ENCODE data around the gene STX17.

GRCh38 chr9:99867536-99867935 lies 38.9 kb upstream of the STX17 start:
- TF ChIP-seq POLR2AphosphoS5 (IDR thresholded peaks at IDR 0.05), result no peak
- no peak for TF ChIP-seq POLR2A (IDR thresholded peaks at IDR 0.05)
- no peak for TF ChIP-seq CTCF (IDR thresholded peaks at IDR 0.05)
- no peak for TF ChIP-seq EP300 (IDR thresholded peaks at IDR 0.05)

All from stomach (tissue), 4 donors.